ENCODE data around the gene STAT4. TPM values are rescaled to one million over a fixed set of nuclear protein-coding genes. Genes with fewer than 3 reads are reported as not detected.

Gene STAT4
- total and polyA plus RNA-seq, 2 experiments from 2014 or later: 0.31 to 0.45 TPM

- Histone ChIP-seq H3K27ac (no peak overlapping the region), H3K4me1 (ENCODE audit: low read depth) (no peaks in the 10 kb centered on the region), H3K9me3 (ENCODE audit: low read depth) (no peaks in the 10 kb centered on the region), H3K36me3 (no peaks in the 10 kb centered on the region), H3K4me3 (no peak overlapping the region), H3K27me3 (no peaks in the 10 kb centered on the region)
- no peak for DNase-seq (ENCODE audit: low read depth in 1 of 2, low spot score in 1 of 2)
- no peak for TF ChIP-seq CTCF (IDR thresholded peaks at IDR 0.05; ENCODE audit: low read depth, low read length)
Measured at GRCh38 chr2:191127235-191127634, 23.6 kb downstream of the STAT4 start.

- no peak for TF ChIP-seq CTCF (IDR thresholded peaks at IDR 0.05; ENCODE audit: low read depth, low read length)
- H3K36me3 ChIP-seq: no peaks in the 10 kb centered on the region
- DNase-seq (ENCODE audit: low read depth in 1 of 2, low spot score in 1 of 2): no peak
Measured at GRCh38 chr2:191126386-191127085, 24.3 kb downstream of the STAT4 start.

GRCh38 chr2:191125646-191126045 lies 25.1 kb downstream of the STAT4 start:
- no peaks in the 10 kb centered on the region for H3K4me1 ChIP-seq (ENCODE audit: low read depth)
- TF ChIP-seq CTCF (IDR thresholded peaks at IDR 0.05; ENCODE audit: low read depth, low read length): no peak

More at GRCh38 chr2:191126386-191127085, 24.3 kb downstream of the STAT4 start:
- Histone ChIP-seq H3K4me3 (no peak overlapping the region), H3K9me3 (ENCODE audit: low read depth) (no peaks in the 10 kb centered on the region), H3K27ac (no peak overlapping the region), H3K27me3 (no peaks in the 10 kb centered on the region), H3K4me1 (ENCODE audit: low read depth) (no peaks in the 10 kb centered on the region)

GRCh38 chr2:191122638-191123294 lies 28.0 kb downstream of the STAT4 start:
- DNase-seq (ENCODE audit: low read depth in 1 of 2, low spot score in 1 of 2): no peak
- Histone ChIP-seq H3K27me3 (no peaks in the 10 kb centered on the region), H3K4me1 (ENCODE audit: low read depth) (no peaks in the 10 kb centered on the region), H3K4me3 (no peak overlapping the region), H3K27ac (no peak overlapping the region), H3K9me3 (ENCODE audit: low read depth) (no peaks in the 10 kb centered on the region), H3K36me3 (no peaks in the 10 kb centered on the region)
- no peak for TF ChIP-seq CTCF (IDR thresholded peaks at IDR 0.05; ENCODE audit: low read depth, low read length)

More at GRCh38 chr2:191125646-191126045, 25.1 kb downstream of the STAT4 start:
- DNase-seq (ENCODE audit: low read depth in 1 of 2, low spot score in 1 of 2): no peak
- H3K27me3 ChIP-seq: no peaks in the 10 kb centered on the region
- H3K36me3 ChIP-seq: no peaks in the 10 kb centered on the region
- no peaks in the 10 kb centered on the region for H3K9me3 ChIP-seq (ENCODE audit: low read depth)
- H3K4me3 ChIP-seq: no peak overlapping the region
- H3K27ac ChIP-seq: no peak overlapping the region

GRCh38 chr2:191117341-191117740 lies 33.5 kb downstream of the STAT4 start:
- no peak for DNase-seq (ENCODE audit: low read depth in 1 of 2, low spot score in 1 of 2)
- Histone ChIP-seq H3K9me3 (ENCODE audit: low read depth) (no peaks in the 10 kb centered on the region), H3K36me3 (no peaks in the 10 kb centered on the region), H3K4me3 (no peak overlapping the region), H3K27me3 (no peaks in the 10 kb centered on the region), H3K27ac (no peak overlapping the region), H3K4me1 (ENCODE audit: low read depth) (no peaks in the 10 kb centered on the region)
- TF ChIP-seq CTCF (IDR thresholded peaks at IDR 0.05; ENCODE audit: low read depth, low read length): no peak
